A673 (cell line): Measurements from ENCODE around the gene CHDH. TPM values are rescaled to one million over a fixed set of nuclear protein-coding genes. Genes with fewer than 3 reads are reported as not detected.

ENCODE experiments used
- BruUV-seq: library from RNA; stranded (reverse); fragments of 400-500 nt; replicated peaks from 2 replicates; lab custom pipeline; 2021; lab: Mats Ljungman, UMichigan
- CTCF ChIA-PET: fragments of 300-600 bp; sonication (Branson Sonifier 250); formaldehyde crosslinking; loops from one replicate; lab custom pipeline; 2022; ENCODE audit warnings: antibody characterized with exemption; lab: Charles Lee
- POLR2A ChIA-PET: fragments of 300-600 bp; sonication (Branson Sonifier 250); formaldehyde crosslinking; loops from one replicate; lab custom pipeline; 2022; ENCODE audit warnings: antibody characterized with exemption; ENCODE audit not compliant: low non-redundant PET; lab: Charles Lee
- DNase-seq: peaks from one replicate; pipeline ENCODE4 v3.0.0-alpha.2; 2015; ENCODE audit warnings: low spot score
- H3K27ac ChIP-seq: fragments of 200-600 bp; sonication (generic); 2 replicates; pipeline ENCODE4 v1.5.1; 2016; ENCODE audit warnings: mixed run types, low read depth, mild to moderate bottlenecking, mixed read lengths, antibody characterized with exemption, low read length; ENCODE audit not compliant: poor library complexity, severe bottlenecking
- H3K27me3 ChIP-seq: fragments of 200-600 bp; sonication (generic); replicated peaks from 2 replicates; pipeline ENCODE4 v1.6.1; 2017; ENCODE audit warnings: mixed run types, low read depth, mild to moderate bottlenecking, mixed read lengths, antibody characterized with exemption, low read length; ENCODE audit not compliant: insufficient read depth, poor library complexity
- H3K36me3 ChIP-seq: fragments of 200-600 bp; sonication (generic); 2 replicates; pipeline ENCODE4 v1.6.1; 2016; ENCODE audit warnings: mixed run types, mild to moderate bottlenecking, mixed read lengths, antibody characterized with exemption, low read length; ENCODE audit not compliant: insufficient read depth, poor library complexity, severe bottlenecking
- H3K4me1 ChIP-seq: fragments of 200-600 bp; sonication (generic); 2 replicates; pipeline ENCODE4 v1.6.1; 2017; ENCODE audit warnings: mixed run types, mild to moderate bottlenecking, mixed read lengths, antibody characterized with exemption, low read length; ENCODE audit not compliant: insufficient read depth, poor library complexity, severe bottlenecking
- H3K4me3 ChIP-seq: fragments of 200-600 bp; sonication (generic); 2 replicates; pipeline ENCODE4 v1.5.1; 2016; ENCODE audit warnings: low read depth, mixed run types, mild to moderate bottlenecking, mixed read lengths, low read length; ENCODE audit not compliant: poor library complexity, severe bottlenecking
- H3K9me3 ChIP-seq: fragments of 200-600 bp; sonication (generic); 2 replicates; pipeline ENCODE4 v1.6.1; 2016; ENCODE audit warnings: mixed run types, low read depth, mild to moderate bottlenecking, mixed read lengths, antibody characterized with exemption, low read length; ENCODE audit not compliant: poor library complexity, severe bottlenecking
- CTCF ChIP-seq: fragments of 300-800, 200-600 bp; sonication (generic); conservative IDR thresholded peaks from 2 replicates; pipeline ENCODE4 v1.5.1; 2017; ENCODE audit warnings: low read depth, mild to moderate bottlenecking, antibody characterized with exemption, low read length, moderate library complexity, mixed read lengths
- EZH2 ChIP-seq: fragments of 200-600 bp; sonication (generic); IDR thresholded peaks from 2 replicates; pipeline ENCODE4 v1.6.1; 2017; ENCODE audit warnings: borderline replicate concordance, low read depth, mild to moderate bottlenecking, mixed read lengths, antibody characterized with exemption, low read length; ENCODE audit not compliant: poor library complexity, severe bottlenecking
- intact Hi-C: fragments of 100-400 bp; cut with micrococcal nuclease; formaldehyde crosslinking; loops from one replicate; pipeline ENCODE4 v1.10.0; 2022; ENCODE audit not compliant: unreplicated experiment
- total RNA-seq: library from RNA; stranded (reverse); gene quantifications from 2 replicates; pipeline ENCODE4 v1.2.3, GENCODE V29; 2021

The CHDH gene
- total RNA-seq, 1 experiment from 2014 or later = not detected

- DNase-seq = no peak
- POLR2A ChIA-PET = no interaction called here
- Histone ChIP-seq H3K27ac (no peak overlapping the region), H3K4me3 (no peak overlapping the region), H3K9me3 (no peaks in the 10 kb centered on the region), H3K4me1 (no peaks in the 10 kb centered on the region), H3K27me3 (no peaks in the 10 kb centered on the region), H3K36me3 (no peaks in the 10 kb centered on the region)
- intact Hi-C loops = no loop called here
- CTCF ChIA-PET = no interaction called here
- BruUV-seq = no TSS peak
- TF ChIP-seq EZH2 (no peak), CTCF (no peak)
These were observed 66.0 kb downstream of the CHDH start for GRCh38 chr3:53780171-53780570.

- ChIA-PET POLR2A (no interaction called here), CTCF (no interaction called here)
- no TSS peak for BruUV-seq
- Histone ChIP-seq H3K4me3 (no peak overlapping the region), H3K27ac (no peak overlapping the region), H3K4me1 (no peaks in the 10 kb centered on the region), H3K9me3 (no peaks in the 10 kb centered on the region), H3K27me3 (no peaks in the 10 kb centered on the region), H3K36me3 (no peaks in the 10 kb centered on the region)
- DNase-seq = no peak
- TF ChIP-seq CTCF (no peak), EZH2 (no peak)
- intact Hi-C loops = no loop called here
These were observed 68.1 kb downstream of the CHDH start for GRCh38 chr3:53778153-53778552.

GRCh38 chr3:53777468-53777867 is 68.8 kb downstream of the CHDH start:
- DNase-seq = no peak
- no peaks in the 10 kb centered on the region for H3K9me3 ChIP-seq
- ChIA-PET CTCF (no interaction called here), POLR2A (no interaction called here)
- intact Hi-C loops = no loop called here
- H3K27me3 ChIP-seq = no peaks in the 10 kb centered on the region
- no peak overlapping the region for H3K4me3 ChIP-seq
- TF ChIP-seq EZH2 (no peak), CTCF (no peak)
- BruUV-seq = no TSS peak
- H3K27ac ChIP-seq = no peak overlapping the region
- no peaks in the 10 kb centered on the region for H3K4me1 ChIP-seq
- no peaks in the 10 kb centered on the region for H3K36me3 ChIP-seq
